Tibial artery (tissue), 4 donors: ENCODE results near the gene PSTPIP2.
"Not testable (repeated sequence)": the region's sequence is repeated elsewhere in the genome, so short reads cannot be mapped to it uniquely, and the experiment has no call there.

Experiments used
- DNase-seq, 2 donors: peaks; one replicate each; pipeline ENCODE4 v3.0.0-alpha.2; 2019
- H3K27ac ChIP-seq, 2 donors: fragments of 200-600 bp; sonication (generic) in 1 of 2; 1 replicate in 1 of 2; 2 replicates in 1 of 2; pipeline ENCODE4 v1.5.1; 2018 to 2019; ENCODE audit warnings: mild to moderate bottlenecking in 1 of 2
- H3K27me3 ChIP-seq, 2 donors: fragments of 200-600 bp; sonication (generic) in 1 of 2; one replicate each; pipeline versions ENCODE4 v1.5.1 to v1.6.0; 2016 to 2019
- H3K36me3 ChIP-seq, 3 donors: fragments of 200-600 bp; sonication (generic) in 2 of 3; one replicate each; pipeline ENCODE4 v1.5.1; 2016 to 2019; ENCODE audit warnings: mild to moderate bottlenecking in 2 of 3
- H3K4me1 ChIP-seq, 4 donors: fragments of 200-600 bp; sonication (generic) in 2 of 4; 1 replicate in 3 of 4; 2 replicates in 1 of 4; pipeline ENCODE4 v1.5.1; 2016 to 2019
- H3K4me3 ChIP-seq, 2 donors: fragments of 200-600 bp; sonication (generic) in 1 of 2; 1 replicate in 1 of 2; 2 replicates in 1 of 2; pipeline ENCODE4 v1.5.1; 2018 to 2019; ENCODE audit warnings: mild to moderate bottlenecking in 2 of 2
- H3K9me3 ChIP-seq, 3 donors: fragments of 200-600 bp; sonication (generic) in 1 of 3; one replicate each; pipeline ENCODE4 v1.5.1; 2016 to 2019
- intact Hi-C: fragments of 100-400 bp; cut with DNase I; formaldehyde crosslinking; loops from one replicate; pipeline ENCODE4 v1.15.0; 2023; ENCODE audit warnings: low total_unique reads
- TF ChIP-seq, protein P1 (sequence below), 2 experiments: fragments of 200-600 bp in 1 of 2; fragments of 450-650 bp in 1 of 2; IDR thresholded peaks; one replicate each; pipeline ENCODE4 v1.5.1; 2017 to 2019; ENCODE audit warnings: antibody characterized with exemption in 2 of 2, mild to moderate bottlenecking in 1 of 2, moderate library complexity in 1 of 2

Gene PSTPIP2

DNA sequence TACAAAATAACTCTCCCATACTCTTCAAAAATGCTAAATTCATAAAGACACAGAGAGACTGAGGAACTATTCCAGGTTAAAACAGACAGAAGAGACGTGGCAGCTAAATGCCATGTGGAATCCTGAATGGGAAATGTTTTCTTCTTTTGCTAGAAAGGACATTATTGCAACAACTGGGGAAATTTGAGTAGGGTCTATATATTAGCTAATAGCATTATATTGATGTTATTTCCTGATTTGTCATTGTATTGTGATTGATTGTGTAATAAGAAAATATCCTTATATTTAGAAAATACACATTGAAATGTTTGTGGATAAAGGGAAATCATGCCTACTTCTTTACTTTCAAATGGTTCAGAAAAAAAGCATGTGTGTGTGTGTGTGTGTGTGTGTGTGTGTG lies 23.4 kb downstream of the PSTPIP2 start:
- Histone ChIP-seq H3K27ac (no peak overlapping the region), H3K4me1 (peaks cover 0 to 26% (median 8%) of the 10 kb centered on the region in 4 donors), H3K27me3 (no peaks in the 10 kb centered on the region), H3K4me3 (no peak overlapping the region), H3K36me3 (no peaks in the 10 kb centered on the region), H3K9me3 (no peaks in the 10 kb centered on the region)
- DNase-seq = no peak
- TF ChIP-seq, protein P1, sequence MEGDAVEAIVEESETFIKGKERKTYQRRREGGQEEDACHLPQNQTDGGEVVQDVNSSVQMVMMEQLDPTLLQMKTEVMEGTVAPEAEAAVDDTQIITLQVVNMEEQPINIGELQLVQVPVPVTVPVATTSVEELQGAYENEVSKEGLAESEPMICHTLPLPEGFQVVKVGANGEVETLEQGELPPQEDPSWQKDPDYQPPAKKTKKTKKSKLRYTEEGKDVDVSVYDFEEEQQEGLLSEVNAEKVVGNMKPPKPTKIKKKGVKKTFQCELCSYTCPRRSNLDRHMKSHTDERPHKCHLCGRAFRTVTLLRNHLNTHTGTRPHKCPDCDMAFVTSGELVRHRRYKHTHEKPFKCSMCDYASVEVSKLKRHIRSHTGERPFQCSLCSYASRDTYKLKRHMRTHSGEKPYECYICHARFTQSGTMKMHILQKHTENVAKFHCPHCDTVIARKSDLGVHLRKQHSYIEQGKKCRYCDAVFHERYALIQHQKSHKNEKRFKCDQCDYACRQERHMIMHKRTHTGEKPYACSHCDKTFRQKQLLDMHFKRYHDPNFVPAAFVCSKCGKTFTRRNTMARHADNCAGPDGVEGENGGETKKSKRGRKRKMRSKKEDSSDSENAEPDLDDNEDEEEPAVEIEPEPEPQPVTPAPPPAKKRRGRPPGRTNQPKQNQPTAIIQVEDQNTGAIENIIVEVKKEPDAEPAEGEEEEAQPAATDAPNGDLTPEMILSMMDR (IDR thresholded peaks at IDR 0.05) = no peak
- intact Hi-C loops = no loop called here

DNA sequence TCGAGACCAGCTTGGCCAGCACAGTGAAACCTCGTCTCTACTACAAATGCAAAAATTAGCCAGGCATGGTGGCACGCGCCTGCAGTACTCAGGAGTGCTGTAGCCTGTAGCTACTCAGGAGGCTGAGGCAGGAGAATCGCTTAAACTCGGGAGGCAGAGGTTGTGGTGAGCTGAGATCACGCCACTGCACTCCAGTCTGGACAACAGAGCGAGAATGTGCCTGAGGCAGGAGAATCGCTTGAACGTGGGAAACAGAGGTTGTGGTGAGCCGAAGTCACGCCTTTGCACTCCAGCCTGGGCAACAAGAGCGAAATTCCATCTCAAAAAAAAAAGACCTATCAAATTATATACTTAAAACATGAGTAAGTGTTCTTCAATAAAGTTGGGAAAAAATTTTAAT lies 24.7 kb downstream of the PSTPIP2 start:
- H3K4me1 ChIP-seq = peaks cover 0 to 14% (median 5%) of the 10 kb centered on the region in 4 donors
- H3K36me3 ChIP-seq, intact Hi-C loops, H3K27ac ChIP-seq, H3K9me3 ChIP-seq, DNase-seq, H3K4me3 ChIP-seq, H3K27me3 ChIP-seq: not testable (repeated sequence)

DNA sequence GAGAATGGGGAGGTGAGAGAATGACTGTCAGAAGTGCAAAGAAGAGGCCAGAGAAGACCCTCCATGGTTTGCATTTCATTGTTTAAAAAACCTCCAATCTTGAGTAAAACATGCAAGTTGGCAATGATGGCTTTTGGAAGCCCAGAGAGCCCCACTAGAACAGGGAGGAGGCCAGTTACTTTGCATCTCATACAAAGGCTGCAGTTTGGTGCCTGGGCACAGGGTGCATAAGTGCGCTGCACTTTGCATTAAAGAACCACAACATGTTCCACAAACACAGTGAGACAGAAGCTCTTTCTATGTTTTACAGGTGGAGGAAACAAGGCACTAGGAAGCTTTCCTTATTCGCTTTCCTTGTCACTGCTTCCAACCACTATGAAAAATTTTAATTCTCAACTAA lies 25.4 kb downstream of the PSTPIP2 start:
- DNase-seq = no peak
- H3K36me3 ChIP-seq = no peaks in the 10 kb centered on the region
- H3K9me3 ChIP-seq = no peaks in the 10 kb centered on the region
- peaks cover 0 to 7% (median 1%) of the 10 kb centered on the region in 4 donors for H3K4me1 ChIP-seq
- TF ChIP-seq, protein P1 (IDR thresholded peaks at IDR 0.05) = no peak
- intact Hi-C loops = no loop called here
- no peak overlapping the region for H3K4me3 ChIP-seq
- no peak overlapping the region for H3K27ac ChIP-seq
- H3K27me3 ChIP-seq = no peaks in the 10 kb centered on the region

DNA sequence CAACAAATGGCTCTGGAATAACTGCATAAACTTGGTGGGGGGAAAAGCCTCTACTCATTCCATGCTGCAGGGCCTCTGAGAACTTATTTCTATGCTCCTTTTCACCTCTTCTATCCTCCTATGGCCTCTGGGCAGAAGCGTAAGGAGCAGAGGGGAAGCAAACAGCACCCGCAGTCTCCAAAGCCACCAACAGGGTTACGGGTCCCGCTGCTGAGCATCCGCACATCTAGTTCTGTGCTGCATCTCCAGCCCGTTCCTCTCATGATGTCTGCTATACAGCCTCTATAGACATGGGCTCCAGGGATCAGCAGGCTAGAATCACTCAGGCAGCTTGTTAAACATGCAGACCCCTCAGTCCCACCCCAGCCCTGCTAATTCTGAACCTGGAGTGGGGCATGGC lies 25.9 kb downstream of the PSTPIP2 start:
- Histone ChIP-seq H3K4me1 (peaks cover 0 to 1% (median 0%) of the 10 kb centered on the region in 4 donors), H3K27ac (no peak overlapping the region), H3K4me3 (no peak overlapping the region), H3K27me3 (no peaks in the 10 kb centered on the region), H3K9me3 (no peaks in the 10 kb centered on the region), H3K36me3 (no peaks in the 10 kb centered on the region)
- TF ChIP-seq, protein P1 (IDR thresholded peaks at IDR 0.05) = no peak
- DNase-seq = no peak
- intact Hi-C loops = no loop called here

DNA sequence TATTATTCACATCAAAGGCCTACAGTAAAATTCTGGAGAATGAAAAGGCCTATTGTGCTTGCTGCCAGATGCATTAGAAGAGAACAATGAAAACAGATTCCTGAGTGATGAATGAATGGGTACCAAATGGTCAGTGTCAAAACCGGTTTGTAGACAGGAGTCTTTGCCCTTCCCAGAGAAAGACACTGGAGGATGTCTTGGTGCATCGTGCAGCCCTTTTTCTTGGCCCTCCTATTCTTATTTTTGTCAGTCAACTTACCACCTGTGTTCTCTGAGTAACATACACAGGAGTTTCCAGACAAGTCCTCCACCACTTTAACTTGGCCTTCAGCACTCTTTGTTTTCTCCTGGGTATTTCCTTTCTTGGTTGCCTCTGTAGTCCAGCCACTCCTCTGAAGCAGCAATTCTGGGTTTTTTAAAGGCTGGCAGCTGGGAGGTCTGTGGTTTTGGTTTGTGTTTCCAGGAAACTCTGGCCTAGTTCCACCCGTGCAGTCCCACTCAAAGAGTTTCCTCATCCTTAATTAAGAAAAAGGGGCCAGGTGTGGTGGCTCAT lies 29.4 kb downstream of the PSTPIP2 start:
- no peaks in the 10 kb centered on the region for H3K27me3 ChIP-seq
- TF ChIP-seq, protein P1 (IDR thresholded peaks at IDR 0.05) = no peak
- H3K9me3 ChIP-seq = no peaks in the 10 kb centered on the region
- intact Hi-C loops = no loop called here
- DNase-seq = no peak
- H3K4me3 ChIP-seq = no peak overlapping the region
- H3K36me3 ChIP-seq = peaks cover 0 to 15% (median 0%) of the 10 kb centered on the region in 3 donors
- no peak overlapping the region for H3K27ac ChIP-seq
- no peaks in the 10 kb centered on the region for H3K4me1 ChIP-seq

DNA sequence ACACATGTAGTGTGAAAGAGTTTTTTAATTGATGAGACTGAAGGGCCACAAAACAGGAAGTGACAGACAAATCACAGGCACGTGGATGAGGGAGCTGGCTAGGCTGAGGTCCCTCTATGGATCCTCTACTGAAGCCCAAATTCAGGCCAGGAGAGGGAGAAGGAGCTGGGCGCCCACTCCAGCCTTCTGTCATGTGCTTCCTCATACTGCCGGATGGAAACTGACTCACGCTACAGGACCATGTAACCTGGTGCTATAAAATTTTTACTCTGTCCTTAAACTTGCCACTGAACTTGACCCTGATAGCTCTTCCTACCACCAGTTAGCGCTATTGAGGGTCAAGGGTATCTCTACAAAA lies 31.3 kb downstream of the PSTPIP2 start:
- intact Hi-C loops = no loop called here
- no peak for DNase-seq
- no peak overlapping the region for H3K4me3 ChIP-seq
- H3K36me3 ChIP-seq = peaks cover 0 to 18% (median 0%) of the 10 kb centered on the region in 3 donors
- H3K27me3 ChIP-seq = no peaks in the 10 kb centered on the region
- H3K4me1 ChIP-seq = no peaks in the 10 kb centered on the region
- TF ChIP-seq, protein P1 (IDR thresholded peaks at IDR 0.05) = no peak
- no peak overlapping the region for H3K27ac ChIP-seq
- H3K9me3 ChIP-seq = no peaks in the 10 kb centered on the region
